Putamen (tissue), 1 donor: Measurements from ENCODE around the gene ZNF215.
"Not testable (repeated sequence)": the region's sequence is repeated elsewhere in the genome, so short reads cannot be mapped to it uniquely, and the experiment has no call there.

Source experiments
- DNase-seq: peaks from one replicate; pipeline ENCODE4 v3.0.0-alpha.2; 2016; ENCODE audit warnings: low spot score

Gene ZNF215

DNA sequence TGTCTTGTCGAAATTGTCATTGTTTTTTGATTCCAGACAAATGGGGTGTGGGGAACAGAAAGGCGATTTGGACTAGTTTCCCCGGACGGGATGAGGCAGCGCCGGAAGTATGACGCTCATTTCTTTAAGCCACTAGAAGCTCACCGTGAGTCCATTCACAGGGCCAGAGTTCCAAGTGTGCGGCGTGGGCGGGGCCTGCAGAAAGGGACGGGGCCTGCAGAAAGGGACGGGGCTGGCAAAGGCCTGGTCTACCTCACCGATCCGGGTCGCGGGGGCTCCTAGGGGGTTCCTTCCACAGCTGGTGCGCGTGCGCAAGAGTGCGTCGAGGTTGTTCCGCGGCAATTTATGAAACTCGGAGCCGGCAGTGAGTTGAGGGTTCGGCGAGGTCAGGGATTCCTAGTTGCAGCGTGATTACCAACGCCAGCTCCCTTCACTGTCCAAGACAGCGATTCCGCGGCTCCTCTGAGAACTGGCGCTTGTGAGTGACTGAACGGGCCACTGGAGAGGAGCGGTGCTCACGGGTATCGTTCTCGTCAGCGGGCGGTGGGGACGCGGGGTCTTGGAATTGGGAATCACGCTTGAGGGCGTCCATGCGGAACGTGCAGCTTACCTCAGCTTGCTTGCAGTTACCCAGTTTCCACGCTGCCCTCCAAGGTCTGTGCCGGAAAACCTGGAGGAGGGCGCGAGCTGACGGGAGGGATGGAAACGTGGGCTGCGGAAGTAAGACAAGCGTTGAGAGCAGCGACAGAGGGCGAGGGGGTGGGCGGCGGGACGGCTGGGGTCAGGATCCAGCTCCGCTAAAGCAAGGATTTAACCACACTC lies at the start of gene ZNF215:
TSS of gene ZNF215 (plus strand) at position 219 of the 822 bp plus-strand sequence. CDS start 5,847 bp downstream, outside the sequence.
- peak; percentile 44 for DNase-seq

DNA sequence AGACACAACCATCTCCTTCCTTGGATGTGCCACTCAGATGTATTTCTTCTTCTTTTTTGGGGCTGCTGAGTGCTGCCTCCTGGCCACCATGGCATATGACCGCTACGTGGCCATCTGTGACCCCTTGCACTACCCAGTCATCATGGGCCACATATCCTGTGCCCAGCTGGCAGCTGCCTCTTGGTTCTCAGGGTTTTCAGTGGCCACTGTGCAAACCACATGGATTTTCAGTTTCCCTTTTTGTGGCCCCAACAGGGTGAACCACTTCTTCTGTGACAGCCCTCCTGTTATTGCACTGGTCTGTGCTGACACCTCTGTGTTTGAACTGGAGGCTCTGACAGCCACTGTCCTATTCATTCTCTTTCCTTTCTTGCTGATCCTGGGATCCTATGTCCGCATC lies 49.3 kb upstream of the ZNF215 start:
- DNase-seq, result no peak

DNA sequence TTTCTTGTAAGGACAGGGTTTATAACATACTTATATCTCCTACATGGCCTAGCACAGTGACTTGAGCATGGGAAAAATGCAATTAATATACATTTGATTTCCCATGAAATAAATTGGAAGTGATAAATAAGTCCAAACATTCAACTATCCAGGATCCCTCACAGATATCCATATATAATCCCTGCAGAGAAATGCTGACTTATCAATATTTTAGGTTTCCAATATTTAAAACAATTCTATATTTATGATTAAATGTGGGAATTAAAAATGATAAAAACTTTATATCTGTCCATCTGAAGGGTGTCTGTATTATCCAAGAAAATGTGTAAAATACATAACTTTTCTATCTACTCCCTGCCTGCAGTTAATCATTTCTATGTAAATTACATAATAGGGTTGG lies 43.5 kb upstream of the ZNF215 start:
- DNase-seq, result no peak

DNA sequence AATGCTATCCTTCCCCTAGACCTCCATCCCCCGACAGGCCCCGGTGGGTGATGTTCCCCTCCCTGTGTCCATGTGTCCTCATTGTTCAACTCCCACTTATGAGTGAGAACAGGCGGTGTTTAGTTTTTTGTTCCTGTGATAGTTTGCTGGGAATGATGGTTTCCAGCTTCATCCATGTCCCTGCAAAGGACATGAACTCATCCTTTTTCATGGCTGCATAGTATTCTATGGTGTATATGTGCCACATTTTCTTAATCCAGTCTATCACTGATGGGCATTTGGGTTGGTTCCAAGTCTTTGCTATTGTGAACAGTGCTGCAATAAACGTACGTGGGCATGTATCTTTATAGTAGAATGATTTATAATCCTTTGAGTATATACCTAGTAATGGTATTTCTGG lies 38.5 kb upstream of the ZNF215 start:
- not testable (repeated sequence) for DNase-seq

DNA sequence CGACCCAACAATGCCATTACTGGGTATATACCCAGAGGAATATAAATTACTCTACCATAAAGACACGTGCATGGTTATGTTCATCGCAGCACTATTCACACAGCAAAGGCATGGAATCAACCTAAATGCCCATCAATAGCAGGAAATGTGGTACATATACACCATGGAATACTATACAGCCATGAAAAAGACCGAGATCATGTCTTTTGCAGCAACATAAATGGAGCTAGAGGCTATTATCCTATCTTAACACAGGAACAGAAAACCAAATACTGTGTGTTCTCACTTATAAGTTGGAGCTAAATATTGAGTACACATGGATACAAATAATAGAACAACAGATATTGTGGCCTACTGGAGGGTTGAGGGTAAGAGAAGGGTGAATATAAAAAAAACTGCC lies 37.4 kb upstream of the ZNF215 start:
- no peak for DNase-seq

DNA sequence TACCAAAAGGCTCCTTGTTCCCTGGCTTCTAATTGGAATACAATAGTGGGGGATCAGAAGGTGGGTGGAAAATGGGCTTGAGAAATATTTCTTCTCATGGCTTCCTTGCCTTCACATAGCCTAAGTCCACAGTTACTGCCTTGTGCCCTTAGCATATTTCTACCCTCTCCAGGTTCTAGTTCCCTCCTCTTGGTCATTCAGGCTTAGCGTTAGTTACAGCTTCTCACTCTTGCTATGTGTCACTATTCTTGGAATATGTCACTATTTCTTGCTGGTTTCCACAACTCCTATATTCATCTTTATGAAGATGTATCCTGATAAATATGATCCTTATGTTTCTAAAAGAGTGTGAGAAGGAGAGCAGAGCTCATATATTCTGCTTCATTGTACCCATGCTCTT lies 36.4 kb upstream of the ZNF215 start:
- DNase-seq, result no peak

DNA sequence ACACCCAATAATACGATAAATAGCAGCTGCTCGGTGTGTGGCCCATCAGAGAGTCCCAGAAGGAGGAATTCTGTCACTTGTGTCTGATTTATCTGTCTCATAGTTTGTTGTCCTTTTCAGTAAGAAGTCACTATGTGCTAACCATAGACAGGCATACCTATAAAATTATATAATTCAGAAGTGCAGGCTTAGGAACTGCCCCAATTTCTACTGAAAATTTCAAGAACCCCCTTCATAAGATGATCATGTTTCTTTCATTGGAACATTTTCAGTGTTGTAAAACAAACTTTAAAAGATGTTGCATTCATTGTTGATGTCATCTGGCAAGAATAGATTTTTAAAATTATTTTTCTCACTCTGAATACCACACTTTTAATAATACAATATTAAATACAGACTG lies 33.8 kb upstream of the ZNF215 start, which contains the start of gene OR2D2:
TSS of gene OR2D2 (minus strand) at position 101 of the 400 bp plus-strand sequence. CDS start at position 101, 0 bp downstream.
- DNase-seq, result no peak

DNA sequence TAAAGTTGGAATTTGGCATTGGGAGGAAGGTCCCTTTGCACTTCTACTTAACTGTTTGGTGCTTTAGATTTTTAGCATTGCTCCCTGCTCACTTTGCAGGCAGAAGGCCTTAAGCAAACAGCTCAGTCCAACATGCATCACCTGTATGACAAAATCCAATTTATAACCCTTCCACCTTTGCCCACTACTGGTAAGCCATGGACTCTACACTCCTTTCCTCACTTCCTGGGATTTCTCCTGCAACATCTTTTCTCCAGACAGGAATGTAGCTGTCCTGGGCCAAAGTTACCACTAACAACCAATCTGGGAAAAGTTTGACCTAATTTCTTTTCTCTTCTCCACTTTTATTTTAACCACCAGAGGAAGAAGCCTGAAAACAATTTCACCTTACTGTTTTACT lies 32.1 kb upstream of the ZNF215 start:
- no peak for DNase-seq

DNA sequence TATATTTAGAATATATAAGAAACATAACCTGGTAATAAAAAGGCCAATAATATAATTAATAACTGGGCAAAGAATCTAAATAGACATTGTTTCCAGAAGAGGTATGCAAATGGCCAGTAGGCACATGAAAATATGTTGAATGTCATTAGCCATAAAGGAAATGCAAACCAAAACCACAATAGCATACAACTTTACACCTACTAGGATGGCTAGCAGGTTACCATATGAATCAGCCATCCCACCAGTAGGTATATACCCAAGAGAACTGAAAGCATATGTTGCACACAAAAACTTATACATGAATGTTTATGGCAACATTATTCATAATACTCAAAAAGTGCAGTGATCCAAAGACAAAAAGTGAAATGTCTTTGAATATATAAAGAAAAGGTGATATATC lies 31.2 kb upstream of the ZNF215 start:
- DNase-seq, result no peak

DNA sequence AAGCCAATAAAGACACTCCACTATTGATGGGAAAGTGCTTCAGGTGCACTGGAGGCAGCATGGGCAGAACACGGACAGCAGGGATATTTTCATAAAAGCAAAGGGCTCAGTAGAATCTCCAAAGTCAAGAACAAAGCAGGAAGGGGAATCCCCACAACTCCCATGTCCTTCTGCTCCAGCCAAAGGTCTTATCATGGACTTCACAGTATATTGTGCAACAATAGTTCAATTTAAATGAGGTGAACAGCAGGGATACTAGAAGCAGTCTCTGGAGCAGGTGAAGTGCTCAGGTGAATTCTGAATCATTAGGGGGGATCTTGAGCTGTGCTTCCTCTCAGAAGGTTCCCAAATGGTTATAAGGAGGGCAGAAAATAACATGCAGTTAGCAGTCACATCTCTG lies 27.3 kb upstream of the ZNF215 start:
- no peak for DNase-seq

DNA sequence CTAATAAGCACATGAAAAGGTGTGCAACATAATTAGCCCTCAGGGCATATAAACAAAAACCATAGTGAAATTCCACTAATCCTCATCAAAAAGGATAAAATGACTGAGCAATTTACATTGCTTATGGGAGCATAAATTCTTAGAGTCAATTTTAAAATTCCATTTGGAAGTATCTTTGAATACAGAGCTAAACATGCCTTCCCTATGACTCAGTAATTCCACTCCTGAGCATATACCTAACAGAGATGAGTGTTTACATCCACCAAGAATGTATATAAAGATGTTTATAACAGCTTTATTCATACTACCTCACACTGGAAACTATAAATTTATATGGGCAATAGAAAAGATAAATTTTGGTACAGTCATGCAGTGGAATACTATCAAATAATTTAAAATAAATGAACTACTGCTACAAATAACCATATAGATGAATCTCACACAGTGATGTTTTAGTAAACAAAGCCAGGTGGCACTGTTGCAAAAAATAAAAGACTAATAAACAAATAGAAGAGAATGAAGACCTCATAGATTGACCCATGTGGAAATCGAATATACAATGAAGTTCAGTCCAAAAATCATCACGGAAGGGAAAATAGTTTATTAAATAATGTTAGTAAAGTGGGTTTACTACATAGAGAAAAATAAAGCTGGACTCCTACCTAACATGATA lies 25.8 kb upstream of the ZNF215 start:
- DNase-seq, result no peak

DNA sequence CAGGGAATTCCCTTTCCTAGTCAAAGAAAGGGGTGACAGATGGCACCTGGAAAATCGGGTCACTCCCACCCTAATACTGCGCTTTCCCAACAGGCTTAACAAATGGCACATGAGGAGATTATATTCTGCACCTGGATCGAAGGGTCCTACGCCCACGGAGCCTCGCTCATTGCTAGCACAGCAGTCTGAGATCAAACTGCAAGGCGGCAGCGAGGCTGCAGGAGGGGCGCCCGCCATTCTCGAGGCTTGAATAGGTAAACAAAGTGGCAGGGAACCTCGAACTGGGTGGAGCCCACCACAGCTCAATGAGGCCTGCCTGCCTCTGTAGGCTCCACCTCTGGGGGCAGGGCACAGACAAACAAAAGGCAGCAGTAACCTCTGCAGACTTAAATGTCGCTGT lies 21.4 kb upstream of the ZNF215 start:
- DNase-seq, result not testable (repeated sequence)

DNA sequence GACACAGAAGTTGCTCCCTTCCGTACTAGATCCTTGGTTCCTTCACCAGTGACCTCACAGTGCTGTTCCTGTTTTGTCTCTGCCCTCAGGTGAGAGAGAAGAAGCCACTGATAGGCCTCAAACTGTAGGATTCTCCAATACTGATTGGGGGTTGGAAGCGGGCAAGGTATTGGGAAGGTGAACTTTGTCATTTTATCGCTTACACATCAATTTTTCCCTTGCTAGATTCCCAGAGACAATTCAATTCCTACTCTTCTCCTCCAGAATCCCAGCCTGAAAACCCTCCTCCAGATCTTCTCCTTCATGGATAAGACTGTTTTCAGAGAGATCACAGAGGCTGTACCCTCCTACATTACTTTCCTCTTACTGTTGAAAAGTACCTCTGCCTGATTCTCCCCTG lies 14.8 kb upstream of the ZNF215 start:
- no peak for DNase-seq

DNA sequence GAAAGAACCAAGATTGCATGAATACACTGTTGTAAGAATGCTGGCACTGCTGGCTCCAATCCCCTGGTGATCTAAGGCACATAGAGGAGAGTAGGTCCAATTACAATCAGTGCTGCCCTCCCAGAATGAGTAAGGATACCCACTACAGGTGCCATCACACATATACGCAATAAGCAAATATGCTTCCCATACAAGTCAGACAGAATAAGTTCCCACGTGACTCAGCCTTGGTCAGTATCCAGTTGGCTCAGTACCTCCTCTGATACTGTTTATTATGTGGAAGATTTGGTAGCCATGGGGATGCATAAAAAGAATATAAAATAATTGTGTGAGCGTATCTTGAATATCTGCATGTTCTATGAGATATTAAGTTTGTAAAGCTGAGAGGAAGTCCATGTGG lies 14.3 kb upstream of the ZNF215 start:
- DNase-seq, result no peak

DNA sequence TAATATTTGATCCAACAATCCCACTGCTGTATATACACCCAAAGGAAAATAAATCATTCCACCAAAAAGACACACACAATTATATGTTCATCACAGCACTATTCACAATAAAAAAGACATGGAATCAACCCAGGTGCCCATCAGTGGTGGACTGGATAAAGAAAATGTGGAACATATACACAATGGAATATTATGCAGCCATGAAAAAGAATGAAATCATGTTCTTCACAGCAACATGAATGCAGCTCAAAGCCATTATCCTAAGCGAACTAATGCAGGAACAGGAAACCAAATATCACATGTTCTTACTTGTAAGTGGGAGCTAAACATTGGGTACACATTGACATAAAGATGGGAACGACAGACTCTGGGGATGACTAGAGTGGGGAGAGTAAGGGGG lies 6.5 kb upstream of the ZNF215 start:
- DNase-seq, result no peak

DNA sequence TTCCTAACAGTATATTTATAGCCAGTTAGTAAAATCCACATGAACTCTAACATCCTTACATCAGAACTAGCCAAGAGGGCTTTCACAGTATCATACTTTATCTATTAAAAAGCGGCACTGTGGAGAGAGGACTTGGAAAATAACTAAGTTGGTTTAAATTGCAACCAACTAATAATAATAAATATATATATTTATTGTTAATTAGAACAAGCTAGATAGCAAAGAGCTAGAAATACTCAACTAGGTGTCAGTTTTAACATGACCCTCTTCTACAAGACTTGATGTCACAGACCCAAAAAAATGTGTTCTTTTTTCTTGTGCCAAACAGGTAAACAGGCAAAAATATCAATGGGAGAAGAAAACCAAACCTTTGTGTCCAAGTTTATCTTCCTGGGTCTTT lies 5.5 kb upstream of the ZNF215 start, which contains the start of gene OR2D3:
TSS of gene OR2D3 (plus strand) at position 301 of the 400 bp plus-strand sequence. CDS start at position 301, 0 bp downstream.
- DNase-seq, result no peak

DNA sequence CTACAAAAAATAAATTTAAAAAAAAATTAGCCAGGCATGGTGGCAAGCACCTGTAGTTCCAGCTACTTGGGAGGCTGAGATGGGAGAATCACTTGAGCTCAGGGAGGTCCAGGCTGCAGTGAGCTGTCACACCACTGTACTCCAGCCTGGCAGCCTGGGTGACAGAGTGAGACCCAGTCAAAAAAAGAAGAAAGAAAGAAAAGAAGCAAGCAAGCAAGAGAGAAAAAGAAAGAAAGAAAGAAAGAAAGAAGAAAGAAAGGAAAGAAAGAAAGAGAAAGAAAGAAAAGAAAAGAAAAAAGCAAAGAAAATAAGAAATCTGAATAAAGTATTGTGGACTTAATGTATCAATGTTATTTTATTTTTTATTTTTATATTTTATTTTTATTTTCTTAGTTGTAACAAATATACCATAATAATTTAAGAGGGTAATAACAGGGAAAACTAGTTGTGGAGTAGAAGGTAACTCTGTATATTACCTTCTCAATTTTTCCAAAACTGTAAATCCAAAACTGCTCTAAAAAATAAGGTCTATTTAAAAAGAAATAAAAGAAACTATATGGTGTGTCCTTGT lies 1.1 kb upstream of the ZNF215 start:
- no peak for DNase-seq

DNA sequence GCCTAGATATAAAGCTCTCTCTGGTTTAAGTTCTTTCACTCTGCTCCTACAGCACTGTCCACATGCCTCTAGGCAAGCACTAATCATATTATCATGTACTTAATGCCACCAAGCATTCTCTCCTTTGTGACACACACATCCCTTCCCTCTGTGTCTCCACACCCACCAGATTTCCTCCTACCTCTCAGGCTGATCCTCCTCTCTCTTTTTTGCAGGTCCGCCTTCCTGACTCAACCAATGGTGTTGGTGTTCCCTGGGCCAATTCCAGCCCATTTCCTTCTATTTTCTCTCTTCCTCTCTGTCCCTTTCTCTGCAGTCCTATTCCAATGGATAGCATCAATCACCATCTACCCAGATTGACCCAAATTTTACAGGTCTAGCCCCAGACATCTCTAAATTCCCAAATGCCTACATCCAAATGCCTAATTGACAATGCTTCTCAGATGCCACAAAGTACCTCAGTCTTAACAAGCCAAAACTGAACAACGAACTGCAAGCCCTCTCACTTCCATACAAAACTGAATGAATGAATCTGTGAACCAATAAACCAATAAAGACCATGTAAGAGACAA lies 504 bp upstream of the ZNF215 start:
- DNase-seq, result peak; percentile 44

DNA sequence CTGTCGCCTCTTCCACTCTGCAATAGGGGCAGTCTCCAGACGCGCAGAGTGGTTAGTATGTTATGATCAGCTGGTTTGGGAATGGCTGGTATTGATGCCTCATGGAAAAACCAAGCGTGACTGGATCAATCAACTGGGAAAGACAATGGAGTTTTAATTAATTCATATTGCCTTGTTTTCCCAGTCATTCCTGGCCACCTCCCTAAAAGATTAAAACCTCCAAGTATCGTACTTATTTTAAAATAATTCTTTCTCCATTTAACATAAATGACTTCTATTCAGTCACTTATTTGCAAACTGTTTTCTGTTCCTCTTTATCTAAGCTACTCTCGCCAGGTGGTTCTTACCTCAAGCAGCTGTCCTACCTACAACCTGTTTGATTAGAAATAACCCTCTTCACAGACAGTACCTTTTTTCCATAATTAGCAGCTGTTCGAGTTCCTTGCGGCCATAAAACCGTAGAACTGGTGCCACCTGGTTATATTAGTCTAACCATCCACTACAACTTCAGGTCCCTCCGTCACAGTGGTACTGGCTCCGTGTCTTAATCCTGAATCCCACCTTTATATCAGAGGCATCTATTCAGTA lies 898 bp downstream of the ZNF215 start:
- no peak for DNase-seq

DNA sequence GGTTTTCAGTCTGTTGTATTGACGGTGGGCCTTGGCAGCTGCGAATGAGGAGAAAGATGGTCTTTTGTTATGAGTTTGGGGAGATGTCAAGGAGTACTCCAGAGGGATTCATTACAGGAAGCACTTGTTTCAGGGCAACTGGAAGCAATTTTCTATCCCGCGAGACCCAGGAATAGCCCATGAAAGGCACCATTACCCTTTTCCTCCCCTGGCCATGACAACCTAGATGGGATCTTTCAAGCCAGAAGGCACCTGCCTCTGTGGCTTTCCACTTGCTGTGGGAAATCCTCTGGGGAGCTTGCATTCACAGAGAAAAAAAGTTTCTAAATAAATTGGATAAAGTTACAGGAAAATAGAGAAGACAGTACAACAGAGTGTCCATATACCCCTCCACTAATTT lies 2.7 kb downstream of the ZNF215 start:
- no peak for DNase-seq

DNA sequence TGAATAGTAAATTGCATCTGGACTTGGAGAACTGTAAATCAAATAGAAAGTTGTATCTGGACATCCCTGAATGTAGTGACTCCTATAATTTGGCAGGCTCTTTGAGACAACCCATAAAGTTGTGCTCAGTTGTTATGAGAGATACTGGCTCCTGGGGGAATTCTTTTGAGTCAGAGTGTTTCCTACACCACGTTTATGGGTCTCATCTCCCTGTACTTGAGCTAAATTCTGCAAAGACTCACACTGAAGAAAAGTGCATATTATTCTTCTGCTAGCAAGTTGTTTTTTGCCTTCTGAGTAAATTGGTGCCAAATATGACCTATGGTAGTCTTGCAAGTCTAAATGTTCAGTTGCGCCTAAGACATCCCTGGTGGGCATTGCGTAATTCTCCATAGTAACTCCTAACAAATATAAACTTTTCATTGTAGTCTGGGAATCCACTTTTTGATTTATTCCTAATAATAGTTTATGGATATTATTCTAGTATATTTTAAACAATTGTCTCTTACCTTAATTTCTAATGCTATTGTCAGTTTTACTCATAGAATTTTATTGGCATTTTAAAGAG lies 5.0 kb downstream of the ZNF215 start:
- no peak for DNase-seq

DNA sequence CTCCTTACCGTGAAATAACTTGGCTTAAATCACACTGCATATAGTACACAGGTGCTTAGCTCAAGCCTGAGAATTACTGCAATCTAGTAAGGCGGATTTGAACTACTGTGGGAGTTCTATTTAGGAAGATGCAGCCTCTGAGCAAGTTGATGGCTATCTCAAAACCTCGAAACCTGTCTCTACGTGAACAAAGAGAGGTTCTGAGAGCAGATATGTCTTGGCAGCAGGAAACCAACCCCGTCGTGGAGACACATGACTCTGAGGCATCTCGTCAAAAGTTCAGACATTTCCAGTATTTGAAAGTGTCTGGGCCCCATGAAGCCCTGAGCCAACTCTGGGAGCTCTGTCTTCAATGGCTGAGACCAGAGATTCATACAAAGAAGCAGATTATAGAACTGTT lies 5.9 kb downstream of the ZNF215 start:
- no peak for DNase-seq
